Measurements from ENCODE around the gene PARVA. TPM values are rescaled to one million over a fixed set of nuclear protein-coding genes. Genes with fewer than 3 reads are reported as not detected.
A peak's percentile ranks its signal among the peaks of the same experiment; 100 is the strongest.

PARVA gene, protein sequence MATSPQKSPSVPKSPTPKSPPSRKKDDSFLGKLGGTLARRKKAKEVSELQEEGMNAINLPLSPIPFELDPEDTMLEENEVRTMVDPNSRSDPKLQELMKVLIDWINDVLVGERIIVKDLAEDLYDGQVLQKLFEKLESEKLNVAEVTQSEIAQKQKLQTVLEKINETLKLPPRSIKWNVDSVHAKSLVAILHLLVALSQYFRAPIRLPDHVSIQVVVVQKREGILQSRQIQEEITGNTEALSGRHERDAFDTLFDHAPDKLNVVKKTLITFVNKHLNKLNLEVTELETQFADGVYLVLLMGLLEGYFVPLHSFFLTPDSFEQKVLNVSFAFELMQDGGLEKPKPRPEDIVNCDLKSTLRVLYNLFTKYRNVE
- not detected in 2 replicates for total RNA-seq (2014; rRNA removed; shearing (Covaris generic))
- not detected in 2 replicates for total RNA-seq (2022)
- percentile 4 among the genes with signal in this experiment for Bru-seq, nascent RNA
- BruChase-seq, experiment 1, labeled RNA remaining after a 6-hour chase = percentile 4 among the genes with signal in this experiment
- BruChase-seq, experiment 2, labeled RNA remaining after a 2-hour chase = percentile 9 among the genes with signal in this experiment
- long read RNA-seq = 0 reads

DNA sequence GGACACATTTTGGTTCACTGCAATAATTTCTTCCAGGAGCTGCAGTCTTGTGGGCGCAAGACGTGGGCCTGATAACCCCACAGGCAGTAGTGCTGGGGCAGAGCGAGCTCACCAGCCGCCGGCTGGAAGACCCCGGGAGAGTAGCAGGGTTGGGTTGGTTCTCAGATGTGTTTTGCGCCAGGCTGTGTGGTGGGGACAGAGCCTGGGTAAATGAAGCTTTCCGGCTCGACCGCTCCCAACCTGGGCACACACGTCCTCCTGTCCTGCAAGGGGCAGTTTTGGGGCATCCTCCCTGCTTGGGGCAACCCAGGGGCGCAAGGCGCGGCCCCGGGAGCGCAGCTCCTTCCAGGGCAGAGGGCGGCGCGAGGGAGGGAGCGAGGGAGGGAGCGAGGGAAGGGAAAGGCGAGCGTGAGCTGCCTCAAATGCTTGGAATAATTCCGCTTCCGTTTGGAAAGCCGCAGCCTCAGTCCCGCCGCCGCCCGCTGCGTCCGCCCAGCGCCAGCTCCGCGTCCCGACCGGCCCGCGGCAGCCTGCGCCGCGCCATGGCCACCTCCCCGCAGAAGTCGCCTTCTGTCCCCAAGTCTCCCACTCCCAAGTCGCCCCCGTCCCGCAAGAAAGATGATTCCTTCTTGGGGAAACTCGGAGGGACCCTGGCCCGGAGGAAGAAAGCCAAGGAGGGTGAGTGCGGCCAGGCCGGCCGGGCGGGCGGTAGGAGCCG lies at the start of gene PARVA:
PARVA (plus strand) TSS at position 466 of the 718 bp plus-strand sequence; CDS start at position 543, 77 bp downstream.
- no peaks in the 10 kb centered on the region for H3K36me3 ChIP-seq (ENCODE audit: insufficient read depth, low read length)
- no peak within 1 kb of the TSS for H2AFZ ChIP-seq (ENCODE audit: low read length)
- H3K4me1 ChIP-seq (ENCODE audit: insufficient read depth, low read length, poor library complexity, severe bottlenecking) = no peaks in the 10 kb centered on the region
- no peaks in the 10 kb centered on the region for H3K9me3 ChIP-seq (ENCODE audit: low read length)
- no peaks in the 10 kb centered on the region for H3K9me2 ChIP-seq (ENCODE audit: insufficient read depth, low read length)
- no peak for TF ChIP-seq EZH2phosphoT487 (IDR thresholded peaks at IDR 0.05; ENCODE audit: borderline replicate concordance, low read depth, low read length)
- TF ChIP-seq, protein P1, sequence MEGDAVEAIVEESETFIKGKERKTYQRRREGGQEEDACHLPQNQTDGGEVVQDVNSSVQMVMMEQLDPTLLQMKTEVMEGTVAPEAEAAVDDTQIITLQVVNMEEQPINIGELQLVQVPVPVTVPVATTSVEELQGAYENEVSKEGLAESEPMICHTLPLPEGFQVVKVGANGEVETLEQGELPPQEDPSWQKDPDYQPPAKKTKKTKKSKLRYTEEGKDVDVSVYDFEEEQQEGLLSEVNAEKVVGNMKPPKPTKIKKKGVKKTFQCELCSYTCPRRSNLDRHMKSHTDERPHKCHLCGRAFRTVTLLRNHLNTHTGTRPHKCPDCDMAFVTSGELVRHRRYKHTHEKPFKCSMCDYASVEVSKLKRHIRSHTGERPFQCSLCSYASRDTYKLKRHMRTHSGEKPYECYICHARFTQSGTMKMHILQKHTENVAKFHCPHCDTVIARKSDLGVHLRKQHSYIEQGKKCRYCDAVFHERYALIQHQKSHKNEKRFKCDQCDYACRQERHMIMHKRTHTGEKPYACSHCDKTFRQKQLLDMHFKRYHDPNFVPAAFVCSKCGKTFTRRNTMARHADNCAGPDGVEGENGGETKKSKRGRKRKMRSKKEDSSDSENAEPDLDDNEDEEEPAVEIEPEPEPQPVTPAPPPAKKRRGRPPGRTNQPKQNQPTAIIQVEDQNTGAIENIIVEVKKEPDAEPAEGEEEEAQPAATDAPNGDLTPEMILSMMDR (conservative IDR thresholded peaks at IDR 0.05; ENCODE audit: low read length) = no peak
- DNase-seq (ENCODE audit: low spot score) = no peak
- H3K4me3 ChIP-seq (ENCODE audit: low read depth, low read length, poor library complexity, severe bottlenecking) = no peak within 1 kb of the TSS
- no peak within 1 kb of the TSS for H3K4me2 ChIP-seq (ENCODE audit: low read length)
- BruUV-seq (replicated peaks) = no TSS peak
- H3K79me2 ChIP-seq (ENCODE audit: insufficient read depth, low read depth, low read length) = no peaks in the 10 kb centered on the region
- ChIA-PET CTCF (ENCODE audit: unreplicated experiment) (no interaction called here), POLR2A (no interaction called here)
- no peaks in the 10 kb centered on the region for H4K20me1 ChIP-seq (ENCODE audit: insufficient read depth, low read length)
- no peak within 1 kb of the TSS for H3K27ac ChIP-seq (ENCODE audit: low read depth, low read length, poor library complexity, severe bottlenecking)
- intact Hi-C loops (cut with micrococcal nuclease; ENCODE audit: unreplicated experiment) = no loop called here

DNA sequence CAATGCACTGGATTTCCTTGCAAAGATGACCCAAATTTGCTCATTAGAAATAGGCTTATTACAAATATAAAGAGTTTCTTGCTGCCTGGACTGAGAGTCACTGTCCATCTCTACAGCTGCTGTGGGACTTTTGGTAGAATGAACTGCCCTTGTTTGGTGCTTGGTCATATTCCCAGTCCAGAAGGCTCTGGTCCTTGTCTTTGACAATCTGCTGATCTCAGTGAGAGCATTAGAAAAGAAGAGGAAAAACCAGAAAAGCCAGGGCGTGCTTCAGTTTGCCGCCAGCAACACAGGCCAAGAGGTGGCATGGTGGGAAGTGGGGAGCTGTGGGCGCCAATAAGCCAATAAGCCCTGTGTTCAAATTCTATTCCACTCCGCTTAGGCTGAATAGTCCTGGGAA lies 48.2 kb upstream of the PARVA start:
- ChIA-PET POLR2A (no interaction called here), CTCF (ENCODE audit: unreplicated experiment) (no interaction called here)
- intact Hi-C loops (cut with micrococcal nuclease; ENCODE audit: unreplicated experiment) = no loop called here
- no peak overlapping the region for H3K4me2 ChIP-seq (ENCODE audit: low read length)
- H2AFZ ChIP-seq (ENCODE audit: low read length) = no peak overlapping the region
- no peaks in the 10 kb centered on the region for H3K4me1 ChIP-seq (ENCODE audit: insufficient read depth, low read length, poor library complexity, severe bottlenecking)
- no peaks in the 10 kb centered on the region for H3K79me2 ChIP-seq (ENCODE audit: insufficient read depth, low read depth, low read length)
- no peaks in the 10 kb centered on the region; the same call in 1 of the 2 replicates for H4K20me1 ChIP-seq (ENCODE audit: insufficient read depth, low read length)
- H3K9me2 ChIP-seq (ENCODE audit: insufficient read depth, low read length) = no peaks in the 10 kb centered on the region
- BruUV-seq (replicated peaks) = no TSS peak
- H3K9me3 ChIP-seq (ENCODE audit: low read length) = no peaks in the 10 kb centered on the region
- H3K36me3 ChIP-seq (ENCODE audit: insufficient read depth, low read length) = no peaks in the 10 kb centered on the region
- no peak overlapping the region for H3K4me3 ChIP-seq (ENCODE audit: low read depth, low read length, poor library complexity, severe bottlenecking)
- no peak for DNase-seq (ENCODE audit: low spot score)
- H3K27ac ChIP-seq (ENCODE audit: low read depth, low read length, poor library complexity, severe bottlenecking) = no peak overlapping the region
- no peak for TF ChIP-seq EZH2phosphoT487 (IDR thresholded peaks at IDR 0.05; ENCODE audit: borderline replicate concordance, low read depth, low read length)
- TF ChIP-seq, protein P1 (conservative IDR thresholded peaks at IDR 0.05; ENCODE audit: low read length) = no peak
